Heart left ventricle (tissue), 16 donors: ENCODE measurements around the gene SORCS2. TPM values are rescaled to one million over a fixed set of nuclear protein-coding genes. Genes with fewer than 3 reads are reported as not detected.
A peak's percentile ranks its signal among the peaks of the same experiment; 100 is the strongest.

ENCODE experiments used
- ATAC-seq, 4 donors: fragments of 200-7000 bp; cut with Tn5 transposase; one replicate each; pipeline ENCODE4 v1.9.1; 2020 to 2022; ENCODE audit warnings: moderate library complexity in 4 of 4, mild to moderate bottlenecking in 3 of 4, moderate number of reproducible peaks in 1 of 4
- DNase-seq, 5 donors: peaks; one replicate each; pipeline ENCODE4 v3.0.0-alpha.2; 2020
- H3K27ac ChIP-seq, 12 donors: fragments of 200-600 bp; sonication (generic) in 4 of 12; one replicate each; pipeline versions ENCODE4 v1.5.0 to v1.8.0; 2016 to 2022; ENCODE audit warnings: mild to moderate bottlenecking in 2 of 12
- H3K27me3 ChIP-seq, 9 donors: fragments of 200-600 bp; sonication (generic) in 2 of 9; one replicate each; pipeline versions ENCODE4 v1.5.1 to v1.8.0; 2016 to 2022; ENCODE audit warnings: mild to moderate bottlenecking in 3 of 9
- H3K36me3 ChIP-seq, 9 donors: fragments of 200-600 bp; sonication (generic) in 2 of 9; one replicate each; pipeline versions ENCODE4 v1.5.0 to v1.8.0; 2018 to 2022; ENCODE audit warnings: mild to moderate bottlenecking in 2 of 9
- H3K4me1 ChIP-seq, 12 donors: fragments of 200-600 bp; sonication (generic) in 4 of 12; one replicate each; pipeline versions ENCODE4 v1.5.0 to v1.8.0; 2016 to 2022; ENCODE audit warnings: mild to moderate bottlenecking in 3 of 12
- H3K4me3 ChIP-seq, 12 donors: fragments of 200-600 bp; sonication (generic) in 4 of 12; one replicate each; pipeline versions ENCODE4 v1.5.0 to v1.8.0; 2017 to 2022; ENCODE audit warnings: mild to moderate bottlenecking in 9 of 12, moderate library complexity in 4 of 12
- H3K9me3 ChIP-seq, 12 donors: fragments of 200-600 bp; sonication (generic) in 4 of 12; one replicate each; pipeline versions ENCODE4 v1.5.0 to v1.8.0; 2016 to 2022; ENCODE audit warnings: mild to moderate bottlenecking in 1 of 12
- CTCF ChIP-seq, 12 donors: fragments of 200-600 bp; sonication (generic) in 4 of 12; IDR thresholded peaks; one replicate each; pipeline versions ENCODE4 v1.5.0 to v1.8.0; 2018 to 2022; ENCODE audit warnings: antibody characterized with exemption in 12 of 12, mild to moderate bottlenecking in 5 of 12
- POLR2A ChIP-seq, 2 donors: fragments of 450-650 bp; IDR thresholded peaks; one replicate each; pipeline ENCODE4 v1.6.1; 2017; ENCODE audit warnings: antibody characterized with exemption in 2 of 2, mild to moderate bottlenecking in 2 of 2, moderate library complexity in 2 of 2
- WGBS, 4 donors: extraction: QIAGEN DNeasy Blood & Tissue Kit in 2 of 4; methylation state at CpG; one replicate each; pipeline versions ENCODE4 v1.1.5 to v1.1.7; 2013 to 2018; 5-methylcytosine and 5-hydroxymethylcytosine counted together
- intact Hi-C, 10 donors: fragments of 100-400 bp; cut with DNase I; formaldehyde crosslinking; loops; one replicate each; pipeline versions ENCODE4 v1.11.1 to v1.14.2; 2022
- polyA plus RNA-seq, 2 donors: library from polyadenylated mRNA; stranded (reverse); fragments of 200-250 nt; gene quantifications; one replicate each; pipeline ENCODE4 v1.2.3, GENCODE V29; 2013
- total RNA-seq, 9 donors: library from RNA; depleted of rRNA in 2 of 9; stranded (reverse); fragments of >200 nt in 2 of 9; fragmentation: NEBNext Ultra II Directional in 3 of 9; extraction: Animal tissue kit (Norgen Biotek cat#: 25700) in 3 of 9; gene quantifications; one replicate each; pipeline versions ENCODE4 v1.1.0 to v1.2.4, GENCODE V29; 2016 to 2023
- donor health status: ischemic (EF 13 %, LVEDD 7.1; RV severe dilation, severe dysfunction).
- donor health status: healthy with polysubstance abuse.
- donor health status: DM: no; HTN: yes; CAD: no.
- donor health status: DM: no; HTN: no; CAD: no.
- donor health status: ischemic (EF 25% LVEDD 6.9; RV normal size, moderate dysfunction).
- donor health status: ischemic (EF 25% LVEDD 5.7; RV mildly dilated, moderate dysfunction).
- donor health status: healthy.
- donor health status: DM: yes; HTN: yes; CAD: no.
- donor health status: ischemic (EF 35%, LVEDD 5.7; RV mildly dilated, moderate dysfunction).
- donor health status: nonischemic (EF 11% LVEDD 7.7; RV severe dilation, severe dysfunction).
- donor health status: DM: yes; HTN: yes; CAD: no.
- donor health status: PGD.
- donor health status: ischemic (EF 29% LVEDD 5.4; RV normal size, mild dysfunction).
- donor health status: nonischemic (EF 23%, LVEDD 6.1; RV moderate dilation, normal function).

Gene SORCS2
- total and polyA plus RNA-seq, 11 donors: 0.28 to 5.5 (median 2.4) TPM

GRCh38 chr4:7383266-7383665, 190.9 kb downstream of the SORCS2 start:
- intact Hi-C loops: no loop called here
- H3K4me1 ChIP-seq: peaks cover 0 to 10% (median 0%) of the 10 kb centered on the region in 12 donors
- H3K27me3 ChIP-seq: peaks cover 0 to 4% (median 0%) of the 10 kb centered on the region in 9 donors
- ATAC-seq (no peak), DNase-seq (peak in 2 of 5 donors; percentile 4 to 11)
- no peaks in the 10 kb centered on the region for H3K36me3 ChIP-seq
- H3K9me3 ChIP-seq: no peaks in the 10 kb centered on the region
- no peak overlapping the region for H3K27ac ChIP-seq
- TF ChIP-seq POLR2A (IDR thresholded peaks at IDR 0.05): no peak
- TF ChIP-seq CTCF (IDR thresholded peaks at IDR 0.05): no peak
- H3K4me3 ChIP-seq: no peak overlapping the region
- 85 to 90% (median 87%) methylated on average over 8 of the region's 8 CpGs for WGBS, 4 donors

GRCh38 chr4:7384003-7384928, 191.9 kb downstream of the SORCS2 start:
- WGBS, 4 donors: 81 to 86% (median 83%) methylated on average over 23 to 28 of the region's 28 CpGs
- Histone ChIP-seq H3K4me3 (no peak overlapping the region), H3K4me1 (peaks cover 0 to 10% (median 0%) of the 10 kb centered on the region in 12 donors), H3K9me3 (no peaks in the 10 kb centered on the region), H3K36me3 (no peaks in the 10 kb centered on the region), H3K27ac (no peak overlapping the region), H3K27me3 (no peaks in the 10 kb centered on the region)
- intact Hi-C loops: no loop called here
- DNase-seq (peak in 3 of 5 donors; percentile 9 to 42 (median 12)), ATAC-seq (no peak)
- TF ChIP-seq POLR2A (IDR thresholded peaks at IDR 0.05) (no peak), CTCF (IDR thresholded peaks at IDR 0.05) (no peak)

GRCh38 chr4:7384929-7385890, 192.9 kb downstream of the SORCS2 start:
- no peak overlapping the region for H3K27ac ChIP-seq
- DNase-seq (peak in 3 of 5 donors; percentile 9 to 44 (median 18)), ATAC-seq (no peak)
- H3K4me1 ChIP-seq: peaks cover 0 to 10% (median 0%) of the 10 kb centered on the region in 12 donors
- no peak overlapping the region for H3K4me3 ChIP-seq
- TF ChIP-seq POLR2A (IDR thresholded peaks at IDR 0.05) (no peak), CTCF (IDR thresholded peaks at IDR 0.05) (no peak)
- intact Hi-C loops: no loop called here
- 65 to 70% (median 69%) methylated on average over 10 to 12 of the region's 12 CpGs for WGBS, 4 donors
- H3K36me3 ChIP-seq: no peaks in the 10 kb centered on the region
- H3K9me3 ChIP-seq: no peaks in the 10 kb centered on the region
- H3K27me3 ChIP-seq: no peaks in the 10 kb centered on the region
